H1 (cell line): ENCODE measurements around the gene SLC25A27. TPM values are rescaled to one million over a fixed set of nuclear protein-coding genes. Genes with fewer than 3 reads are reported as not detected.

Source experiments
- CTCF ChIA-PET: fragments of 300-600 bp; sonication (Branson Sonifier 250); formaldehyde crosslinking; loops from one replicate; lab custom pipeline; 2021; ENCODE audit not compliant: partially characterized antibody; lab: Charles Lee
- POLR2A ChIA-PET: fragments of 300-600 bp; sonication (Branson Sonifier 250); formaldehyde crosslinking; loops from one replicate; lab custom pipeline; 2021; ENCODE audit warnings: inconsistent platforms; ENCODE audit not compliant: partially characterized antibody; lab: Charles Lee
- DNase-seq, 2 experiments: peaks; one replicate each; pipeline versions ENCODE4 v3.0.0 to v3.0.0-alpha.2; 2010 to 2022; ENCODE audit warnings: low spot score in 2 of 2, low read depth in 1 of 2, mixed read lengths in 1 of 2
- FAIRE-seq: peaks from 2 replicates; lab custom pipeline; 2011; peaks lifted over from hg19 to GRCh38; lab: Jason Lieb, UNC
- H2AFZ ChIP-seq: 2 replicates; pipeline ENCODE4 v1.8.1; 2012; ENCODE audit warnings: low read length, inconsistent platforms
- H2AK5ac ChIP-seq: 2 replicates; pipeline ENCODE4 v1.6.1; 2013; ENCODE audit warnings: low read depth, low read length
- H2BK120ac ChIP-seq: replicated peaks from 2 replicates; pipeline ENCODE3; 2013; ENCODE audit warnings: low read depth, low read length, inconsistent platforms
- H2BK12ac ChIP-seq: 2 replicates; pipeline ENCODE4 v1.6.1; 2013; ENCODE audit warnings: low read depth, low read length
- H2BK15ac ChIP-seq: 2 replicates; pipeline ENCODE4 v1.6.1; 2013; ENCODE audit warnings: low read length
- H2BK20ac ChIP-seq: 2 replicates; pipeline ENCODE4 v1.6.1; 2013; ENCODE audit warnings: low read length
- H2BK5ac ChIP-seq: 2 replicates; pipeline ENCODE4 v1.6.1; 2013; ENCODE audit warnings: low read depth, low read length
- H3K14ac ChIP-seq: 2 replicates; pipeline ENCODE4 v1.6.1; 2013; ENCODE audit warnings: inconsistent platforms; ENCODE audit not compliant: insufficient read length
- H3K18ac ChIP-seq: 2 replicates; pipeline ENCODE4 v1.6.1; 2013; ENCODE audit warnings: low read length; ENCODE audit errors: extremely low read depth
- H3K23ac ChIP-seq: 2 replicates; pipeline ENCODE4 v1.6.1; 2013; ENCODE audit warnings: inconsistent platforms; ENCODE audit not compliant: insufficient read length
- H3K23me2 ChIP-seq: 2 replicates; pipeline ENCODE4 v1.6.1; 2013; ENCODE audit warnings: low read depth, low read length
- H3K27ac ChIP-seq: 2 replicates; pipeline ENCODE4 v1.6.1; 2011; ENCODE audit warnings: low read depth, low read length, inconsistent platforms
- H3K27me3 ChIP-seq, 4 experiments: replicated peaks in 1 of 4; 1 replicate in 1 of 4; 2 replicates in 3 of 4; pipeline versions ENCODE4 v1.6.1 to v1.8.1; 2011 to 2013; ENCODE audit warnings: low read length in 3 of 4, mild to moderate bottlenecking in 3 of 4, inconsistent platforms in 2 of 4, mixed read lengths in 2 of 4, moderate library complexity in 1 of 4; ENCODE audit not compliant: control insufficient read depth in 3 of 4, insufficient read depth in 3 of 4; ENCODE audit errors: extremely low read depth in 1 of 4
- H3K36me3 ChIP-seq, 4 experiments: 2 replicates each; pipeline versions ENCODE4 v1.6.1 to v1.8.1; 2011 to 2013; ENCODE audit warnings: mild to moderate bottlenecking in 4 of 4, low read length in 3 of 4, moderate library complexity in 2 of 4, control low read depth in 1 of 4, inconsistent platforms in 1 of 4; ENCODE audit not compliant: insufficient read depth in 4 of 4, control insufficient read depth in 2 of 4
- H3K4ac ChIP-seq: replicated peaks from 2 replicates; pipeline ENCODE3; 2013; ENCODE audit warnings: low read length, low read depth, mixed read lengths, inconsistent platforms; ENCODE audit not compliant: insufficient read length
- H3K4me1 ChIP-seq, 4 experiments: replicated peaks in 1 of 4; 1 replicate in 1 of 4; 2 replicates in 3 of 4; pipeline versions ENCODE4 v1.6.1 to v1.8.1; 2011 to 2013; ENCODE audit warnings: low read length in 3 of 4, inconsistent platforms in 2 of 4, mixed read lengths in 1 of 4; ENCODE audit not compliant: insufficient read depth in 4 of 4, control insufficient read depth in 3 of 4
- H3K4me2 ChIP-seq, 2 experiments: 2 replicates each; pipeline versions ENCODE4 v1.6.1 to v1.8.1; 2011 to 2013; ENCODE audit warnings: low read depth in 2 of 2, low read length in 2 of 2, control low read depth in 1 of 2, inconsistent platforms in 1 of 2, mild to moderate bottlenecking in 1 of 2; ENCODE audit not compliant: insufficient read depth in 1 of 2
- H3K4me3 ChIP-seq, 4 experiments: fragments of 200-600, 300-600 bp in 1 of 4; sonication (generic), shearing (Covaris generic), sonication (Bioruptor Twin) in 1 of 4; 2 replicates each; pipeline versions ENCODE4 v1.5.1 to v1.8.1; 2011 to 2016; ENCODE audit warnings: low read length in 4 of 4, low read depth in 3 of 4, control low read depth in 2 of 4, inconsistent platforms in 2 of 4, mild to moderate bottlenecking in 2 of 4, mixed read lengths in 1 of 4, moderate library complexity in 1 of 4; ENCODE audit not compliant: insufficient read depth in 2 of 4; ENCODE audit errors: extremely low read depth in 1 of 4
- H3K56ac ChIP-seq: replicated peaks from 2 replicates; pipeline ENCODE3; 2013; ENCODE audit warnings: low read depth, mild to moderate bottlenecking, mixed read lengths, low read length, inconsistent platforms; ENCODE audit not compliant: insufficient read length
- H3K79me1 ChIP-seq: 2 replicates; pipeline ENCODE4 v1.6.1; 2013; ENCODE audit warnings: low read depth, low read length, control low read depth
- H3K79me2 ChIP-seq, 2 experiments: 2 replicates each; pipeline versions ENCODE4 v1.6.1 to v1.8.1; 2012 to 2013; ENCODE audit warnings: low read length in 2 of 2, mild to moderate bottlenecking in 2 of 2, inconsistent platforms in 1 of 2; ENCODE audit not compliant: insufficient read depth in 2 of 2, control insufficient read depth in 1 of 2
- H3K9ac ChIP-seq, 4 experiments: replicated peaks in 1 of 4; 1 replicate in 1 of 4; 2 replicates in 3 of 4; pipeline versions ENCODE4 v1.6.1 to v1.8.1; 2011 to 2013; ENCODE audit warnings: low read depth in 3 of 4, low read length in 3 of 4, control low read depth in 2 of 4, mild to moderate bottlenecking in 2 of 4, moderate library complexity in 2 of 4, inconsistent platforms in 1 of 4; ENCODE audit errors: extremely low read depth in 1 of 4
- H3K9me3 ChIP-seq, 2 experiments: 2 replicates each; pipeline versions ENCODE4 v1.6.1 to v1.8.1; 2012 to 2013; ENCODE audit warnings: mild to moderate bottlenecking in 2 of 2, moderate library complexity in 2 of 2, control low read depth in 1 of 2, inconsistent platforms in 1 of 2, low read depth in 1 of 2, low read length in 1 of 2, mixed read lengths in 1 of 2; ENCODE audit not compliant: insufficient read depth in 2 of 2
- H4K20me1 ChIP-seq, 2 experiments: replicated peaks in 1 of 2; 2 replicates each; pipeline versions ENCODE3 to v1.8.1; 2011 to 2013; ENCODE audit warnings: inconsistent platforms in 2 of 2, low read length in 2 of 2, mild to moderate bottlenecking in 1 of 2; ENCODE audit not compliant: insufficient read depth in 2 of 2, control insufficient read depth in 1 of 2
- H4K5ac ChIP-seq: 2 replicates; pipeline ENCODE4 v1.6.1; 2013; ENCODE audit warnings: low read length, low read depth, mixed read lengths, inconsistent platforms; ENCODE audit not compliant: insufficient read length
- H4K8ac ChIP-seq: 2 replicates; pipeline ENCODE4 v1.8.0; 2013; ENCODE audit warnings: mild to moderate bottlenecking, moderate library complexity, low read length, inconsistent platforms; ENCODE audit not compliant: insufficient read depth; ENCODE audit errors: extremely low read depth
- H4K91ac ChIP-seq: replicated peaks from 2 replicates; pipeline ENCODE3; 2013; ENCODE audit warnings: low read length, mixed read lengths, inconsistent platforms; ENCODE audit not compliant: insufficient read length
- ATF3 ChIP-seq: IDR thresholded peaks from 2 replicates; pipeline ENCODE4 v1.6.1; 2011; ENCODE audit warnings: low read depth, mild to moderate bottlenecking, low read length; ENCODE audit not compliant: insufficient read depth
- BRCA1 ChIP-seq: IDR thresholded peaks from 2 replicates; pipeline ENCODE4 v1.6.1; 2012; ENCODE audit warnings: low read depth, low read length, improper control_type of control experiment
- CEBPB ChIP-seq: IDR thresholded peaks from 2 replicates; pipeline ENCODE4 v1.6.1; 2012; ENCODE audit warnings: low read depth, low read length
- E2F6 ChIP-seq: IDR thresholded peaks from 2 replicates; pipeline ENCODE4 v1.6.1; 2012; ENCODE audit warnings: inconsistent platforms
- NANOG ChIP-seq: IDR thresholded peaks from 2 replicates; pipeline ENCODE4 v1.6.1; 2011; ENCODE audit warnings: low read length, low read depth, mild to moderate bottlenecking, inconsistent platforms; ENCODE audit not compliant: insufficient read depth, poor library complexity, severe bottlenecking
- POLR2AphosphoS5 ChIP-seq: IDR thresholded peaks from 2 replicates; pipeline ENCODE4 v1.6.1; 2011; ENCODE audit warnings: low read depth, low read length
- SIN3A ChIP-seq, 2 experiments: IDR thresholded peaks in 1 of 2; conservative IDR thresholded peaks in 1 of 2; 2 replicates each; pipeline ENCODE4 v1.6.1; 2011 to 2012; ENCODE audit warnings: low read length in 2 of 2, improper control_type of control experiment in 1 of 2, low read depth in 1 of 2, mild to moderate bottlenecking in 1 of 2
- TAF7 ChIP-seq: optimal IDR thresholded peaks from 2 replicates; pipeline ENCODE3; 2011; ENCODE audit warnings: low read depth, mild to moderate bottlenecking, inconsistent platforms, low read length, moderate library complexity, borderline replicate concordance
- YY1 ChIP-seq: IDR thresholded peaks from 2 replicates; pipeline ENCODE4 v1.6.1; 2011; ENCODE audit warnings: low read depth, mild to moderate bottlenecking, low read length
- ZNF274 ChIP-seq: IDR thresholded peaks from 2 replicates; pipeline ENCODE4 v1.7.0; 2012; ENCODE audit warnings: low read length, borderline replicate concordance; ENCODE audit errors: extremely low read depth
- WGBS, 2 experiments: shearing (Covaris generic) in 1 of 2; methylation state at CpG; one replicate each; pipeline versions ENCODE4 v1.1.6 to v1.1.7; 2013 to 2015; ENCODE audit warnings: low lambda C conversion rate in 2 of 2, mixed read lengths in 2 of 2, inconsistent platforms in 1 of 2, low coverage in 1 of 2, missing lambda C conversion rate in 1 of 2; ENCODE audit not compliant: insufficient replicate concordance in 2 of 2, insufficient coverage in 1 of 2, insufficient read length in 1 of 2; ENCODE audit errors: extremely low coverage in 1 of 2, missing lambda C conversion rate in 1 of 2; 5-methylcytosine and 5-hydroxymethylcytosine counted together
- polyA plus RNA-seq, 7 experiments: library from polyadenylated mRNA; depleted of rRNA in 3 of 7; stranded (reverse) in 5 of 7; unstranded in 2 of 7; fragments of >200 nt in 5 of 7; fragments of 200-250 nt in 2 of 7; gene quantifications; 1 replicate in 5 of 7; 2 replicates in 1 of 7; 4 replicates in 1 of 7; pipeline versions ENCODE4 v1.2.1 to v1.2.3, GENCODE V29; 2011 to 2013; ENCODE audit warnings: missing spikeins in 2 of 7, mixed read lengths in 2 of 7
- total RNA-seq: library from RNA; stranded (reverse); fragmentation: NEBNext Ultra II Directional; extraction: Animal tissue kit (Norgen Biotek cat#: 25700); gene quantifications from 2 replicates; pipeline ENCODE4 v1.2.1, GENCODE V29; 2021
- TF ChIP-seq, protein P1 (sequence below): IDR thresholded peaks from 2 replicates; pipeline ENCODE4 v1.6.1; 2011; ENCODE audit warnings: low read length, improper control_type of control experiment

The SLC25A27 gene
- total and polyA plus RNA-seq, 2 of the 8 experiments (the other 6 are each of a cell fraction or from before 2014, with no cell fraction given), result 7.3 to 8.4 TPM

DNA sequence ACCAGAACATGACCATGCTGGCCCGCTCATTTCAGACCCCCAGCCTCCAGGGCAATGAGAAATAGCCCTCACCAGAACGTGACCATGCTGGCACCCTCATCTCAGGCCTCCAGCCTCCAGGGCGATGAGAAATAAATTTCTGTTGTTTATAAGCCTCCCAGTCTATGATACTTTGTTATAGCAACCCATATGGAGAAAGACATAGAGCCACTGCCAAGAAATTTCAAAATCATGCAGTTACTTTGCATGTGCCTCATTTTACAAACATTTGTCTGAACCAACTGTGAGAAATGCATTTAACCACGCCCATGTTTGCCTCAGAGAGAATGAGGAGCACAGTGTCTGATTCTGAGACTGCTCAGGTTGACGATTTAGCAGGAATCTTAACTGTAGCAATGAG, 15.6 kb upstream of the SLC25A27 start:
- Histone ChIP-seq H3K14ac (no peak overlapping the region), H4K20me1 (no peaks in the 10 kb centered on the region), H4K91ac (no peak overlapping the region), H3K9ac (no peak overlapping the region), H3K27me3 (no peaks in the 10 kb centered on the region), H3K4me1 (no peaks in the 10 kb centered on the region), H3K4me2 (no peak overlapping the region), H2BK120ac (no peak overlapping the region), H3K56ac (no peak overlapping the region), H3K27ac (no peak overlapping the region), H2BK12ac (no peak overlapping the region), H2BK5ac (no peak overlapping the region), H2AFZ (no peak overlapping the region), H3K79me1 (no peaks in the 10 kb centered on the region)
- ChIA-PET CTCF (interaction anchor here (1.2 kb wide), 1 partner anchor 361 kb away, joined by 3 read pairs; no protein-coding TSS in a partner anchor), POLR2A (no interaction called here)
- FAIRE-seq, result no peak
- TF ChIP-seq E2F6 (no peak), ATF3 (no peak), CEBPB (no peak), POLR2AphosphoS5 (no peak), NANOG (no peak), YY1 (no peak), SIN3A (conservative IDR thresholded peaks at IDR 0.05 in 1 of 2, IDR thresholded peaks at IDR 0.05 in 1 of 2; ENCODE audit: low read depth in 1 of 2, low read length in 2 of 2) (no peak), ZNF274 (no peak), TAF7 (no peak), BRCA1 (no peak)
- TF ChIP-seq, protein P1, sequence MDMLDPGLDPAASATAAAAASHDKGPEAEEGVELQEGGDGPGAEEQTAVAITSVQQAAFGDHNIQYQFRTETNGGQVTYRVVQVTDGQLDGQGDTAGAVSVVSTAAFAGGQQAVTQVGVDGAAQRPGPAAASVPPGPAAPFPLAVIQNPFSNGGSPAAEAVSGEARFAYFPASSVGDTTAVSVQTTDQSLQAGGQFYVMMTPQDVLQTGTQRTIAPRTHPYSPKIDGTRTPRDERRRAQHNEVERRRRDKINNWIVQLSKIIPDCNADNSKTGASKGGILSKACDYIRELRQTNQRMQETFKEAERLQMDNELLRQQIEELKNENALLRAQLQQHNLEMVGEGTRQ, result no peak
- TF ChIP-seq, all 59 proteins: peak for 0
- Histone ChIP-seq H4K8ac (no peak overlapping the region), H3K23ac (no peak overlapping the region), H3K18ac (no peak overlapping the region), H2BK20ac (no peak overlapping the region), H4K5ac (no peak overlapping the region), H3K4me3 (no peak overlapping the region), H3K23me2 (no peaks in the 10 kb centered on the region; the same call in 1 of the 2 replicates), H2BK15ac (no peak overlapping the region), H3K4ac (no peak overlapping the region), H3K36me3 (no peaks in the 10 kb centered on the region), H3K9me3 (no peaks in the 10 kb centered on the region), H2AK5ac (no peak overlapping the region), H3K79me2 (no peaks in the 10 kb centered on the region)
- DNase-seq, result no peak
- 94% methylated on average over 5 of the region's 5 CpGs; no CpG with 5 or more reads in 1 of the 2 experiments for WGBS, 2 experiments
